ENCODE measurements around the gene EXOSC2.
A peak's percentile ranks its signal among the peaks of the same experiment; 100 is the strongest.

DNA sequence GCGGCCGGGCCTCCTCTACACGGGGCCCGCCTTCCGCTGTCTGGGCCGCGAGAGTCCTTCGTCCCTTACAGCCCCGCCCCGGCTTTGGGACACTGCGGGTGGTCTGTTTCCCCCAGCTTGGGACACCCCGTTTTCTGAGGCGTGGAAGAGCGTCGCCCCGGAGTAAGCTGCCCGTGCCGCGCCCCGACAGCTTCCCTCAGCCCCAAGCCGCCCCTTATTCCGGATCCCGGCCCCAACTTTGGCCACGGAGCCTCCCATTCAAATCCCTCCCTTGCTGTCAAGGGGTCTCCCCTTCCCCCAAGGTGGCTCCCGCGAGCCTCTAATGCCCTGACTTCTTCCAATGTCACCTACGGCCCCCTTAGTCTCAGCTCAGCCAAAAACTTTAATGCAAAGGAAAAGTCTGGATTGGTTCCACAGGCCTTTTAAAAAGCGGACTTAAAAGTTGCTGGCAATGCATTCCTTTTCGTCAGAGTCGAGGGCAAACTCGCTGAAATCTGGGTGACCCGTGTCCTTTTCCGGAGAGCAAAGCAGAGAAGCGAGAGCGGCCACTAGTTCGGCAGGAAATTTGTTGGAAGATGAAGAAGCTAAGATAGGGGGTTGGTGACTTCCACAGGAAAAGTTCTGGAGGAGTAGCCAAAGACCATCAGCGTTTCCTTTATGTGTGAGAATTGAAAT, 19.8 kb downstream of the EXOSC2 start:
- TF ChIP-seq, protein P1, sequence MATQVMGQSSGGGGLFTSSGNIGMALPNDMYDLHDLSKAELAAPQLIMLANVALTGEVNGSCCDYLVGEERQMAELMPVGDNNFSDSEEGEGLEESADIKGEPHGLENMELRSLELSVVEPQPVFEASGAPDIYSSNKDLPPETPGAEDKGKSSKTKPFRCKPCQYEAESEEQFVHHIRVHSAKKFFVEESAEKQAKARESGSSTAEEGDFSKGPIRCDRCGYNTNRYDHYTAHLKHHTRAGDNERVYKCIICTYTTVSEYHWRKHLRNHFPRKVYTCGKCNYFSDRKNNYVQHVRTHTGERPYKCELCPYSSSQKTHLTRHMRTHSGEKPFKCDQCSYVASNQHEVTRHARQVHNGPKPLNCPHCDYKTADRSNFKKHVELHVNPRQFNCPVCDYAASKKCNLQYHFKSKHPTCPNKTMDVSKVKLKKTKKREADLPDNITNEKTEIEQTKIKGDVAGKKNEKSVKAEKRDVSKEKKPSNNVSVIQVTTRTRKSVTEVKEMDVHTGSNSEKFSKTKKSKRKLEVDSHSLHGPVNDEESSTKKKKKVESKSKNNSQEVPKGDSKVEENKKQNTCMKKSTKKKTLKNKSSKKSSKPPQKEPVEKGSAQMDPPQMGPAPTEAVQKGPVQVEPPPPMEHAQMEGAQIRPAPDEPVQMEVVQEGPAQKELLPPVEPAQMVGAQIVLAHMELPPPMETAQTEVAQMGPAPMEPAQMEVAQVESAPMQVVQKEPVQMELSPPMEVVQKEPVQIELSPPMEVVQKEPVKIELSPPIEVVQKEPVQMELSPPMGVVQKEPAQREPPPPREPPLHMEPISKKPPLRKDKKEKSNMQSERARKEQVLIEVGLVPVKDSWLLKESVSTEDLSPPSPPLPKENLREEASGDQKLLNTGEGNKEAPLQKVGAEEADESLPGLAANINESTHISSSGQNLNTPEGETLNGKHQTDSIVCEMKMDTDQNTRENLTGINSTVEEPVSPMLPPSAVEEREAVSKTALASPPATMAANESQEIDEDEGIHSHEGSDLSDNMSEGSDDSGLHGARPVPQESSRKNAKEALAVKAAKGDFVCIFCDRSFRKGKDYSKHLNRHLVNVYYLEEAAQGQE (IDR thresholded peaks at IDR 0.05; ENCODE audit: unreplicated experiment), result no peak
- TF ChIP-seq, protein P2, sequence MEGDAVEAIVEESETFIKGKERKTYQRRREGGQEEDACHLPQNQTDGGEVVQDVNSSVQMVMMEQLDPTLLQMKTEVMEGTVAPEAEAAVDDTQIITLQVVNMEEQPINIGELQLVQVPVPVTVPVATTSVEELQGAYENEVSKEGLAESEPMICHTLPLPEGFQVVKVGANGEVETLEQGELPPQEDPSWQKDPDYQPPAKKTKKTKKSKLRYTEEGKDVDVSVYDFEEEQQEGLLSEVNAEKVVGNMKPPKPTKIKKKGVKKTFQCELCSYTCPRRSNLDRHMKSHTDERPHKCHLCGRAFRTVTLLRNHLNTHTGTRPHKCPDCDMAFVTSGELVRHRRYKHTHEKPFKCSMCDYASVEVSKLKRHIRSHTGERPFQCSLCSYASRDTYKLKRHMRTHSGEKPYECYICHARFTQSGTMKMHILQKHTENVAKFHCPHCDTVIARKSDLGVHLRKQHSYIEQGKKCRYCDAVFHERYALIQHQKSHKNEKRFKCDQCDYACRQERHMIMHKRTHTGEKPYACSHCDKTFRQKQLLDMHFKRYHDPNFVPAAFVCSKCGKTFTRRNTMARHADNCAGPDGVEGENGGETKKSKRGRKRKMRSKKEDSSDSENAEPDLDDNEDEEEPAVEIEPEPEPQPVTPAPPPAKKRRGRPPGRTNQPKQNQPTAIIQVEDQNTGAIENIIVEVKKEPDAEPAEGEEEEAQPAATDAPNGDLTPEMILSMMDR (conservative IDR thresholded peaks at IDR 0.05; ENCODE audit: low read depth in 2 of 2), result peak in 1 of 2 experiments; percentile 37; a peak in 2 of 4 replicates
- TF ChIP-seq JUNB (IDR thresholded peaks at IDR 0.05; ENCODE audit: unreplicated experiment) (no peak), ZNF114 (CRISPR knock-in tag; IDR thresholded peaks at IDR 0.05) (no peak), CREB1 (CRISPR knock-in tag; IDR thresholded peaks at IDR 0.05; ENCODE audit: low read depth) (no peak), EZH2 (IDR thresholded peaks at IDR 0.05; ENCODE audit: low read depth, unreplicated experiment) (no peak), EZH2phosphoT487 (IDR thresholded peaks at IDR 0.05; ENCODE audit: unreplicated experiment) (no peak), POLR2AphosphoS5 (IDR thresholded peaks at IDR 0.05; ENCODE audit: low read depth) (no peak), STAT1 (IDR thresholded peaks at IDR 0.05; ENCODE audit: unreplicated experiment) (no peak)

Data from GM23338 (cell line).